Thyroid gland (tissue), 4 donors: ENCODE results near the gene ETS1. TPM values are rescaled to one million over a fixed set of nuclear protein-coding genes. Genes with fewer than 3 reads are reported as not detected.

Experiments used
- DNase-seq, 2 donors: peaks; one replicate each; pipeline ENCODE4 v3.0.0-alpha.2; 2019
- H3K27ac ChIP-seq, 3 donors: fragments of 200-600 bp; sonication (generic); 1 replicate in 2 of 3; 2 replicates in 1 of 3; pipeline ENCODE4 v1.5.1; 2016 to 2019; ENCODE audit warnings: mild to moderate bottlenecking in 1 of 3, moderate library complexity in 1 of 3
- H3K27me3 ChIP-seq: fragments of 200-600 bp; sonication (generic); one replicate; pipeline ENCODE4 v1.5.1; 2019
- H3K36me3 ChIP-seq, 2 donors: fragments of 200-600 bp; sonication (generic); one replicate each; pipeline ENCODE4 v1.5.1; 2016 to 2019
- H3K4me1 ChIP-seq, 2 donors: fragments of 200-600 bp; sonication (generic); one replicate each; pipeline ENCODE4 v1.5.1; 2017 to 2019
- H3K4me3 ChIP-seq, 3 donors: fragments of 200-600 bp; sonication (generic); replicated peaks in 1 of 3; 1 replicate in 2 of 3; 2 replicates in 1 of 3; pipeline ENCODE4 v1.5.1; 2016; ENCODE audit warnings: mild to moderate bottlenecking in 1 of 3
- H3K9me3 ChIP-seq: fragments of 200-600 bp; sonication (generic); one replicate; pipeline ENCODE4 v1.5.1; 2017
- CTCF ChIP-seq, 6 experiments: fragments of 200-600 bp in 3 of 6; fragments of 450-650 bp in 3 of 6; sonication (generic) in 3 of 6; IDR thresholded peaks; one replicate each; pipeline ENCODE4 v1.5.1; 2016 to 2019; ENCODE audit warnings: antibody characterized with exemption in 6 of 6, mild to moderate bottlenecking in 2 of 6, inconsistent platforms in 1 of 6, moderate library complexity in 1 of 6
- POLR2A ChIP-seq, 2 donors: fragments of 450-650 bp; IDR thresholded peaks; one replicate each; pipeline ENCODE4 v1.6.1; 2017; ENCODE audit warnings: antibody characterized with exemption in 2 of 2, mild to moderate bottlenecking in 2 of 2, moderate library complexity in 1 of 2
- WGBS, 2 donors: methylation state at CpG; one replicate each; pipeline ENCODE4 v1.1.5; 2017; 5-methylcytosine and 5-hydroxymethylcytosine counted together
- intact Hi-C: fragments of 100-400 bp; cut with DNase I; formaldehyde crosslinking; loops from one replicate; pipeline ENCODE4 v1.15.1; 2023
- total RNA-seq, 4 donors: library from RNA; depleted of rRNA; stranded (reverse); fragments of >200 nt; gene quantifications; one replicate each; pipeline ENCODE4 v1.2.3, GENCODE V29; 2016

ETS1 gene
- total RNA-seq, 4 donors from 2014 or later, result 38.4 to 79.4 (median 58.4) TPM

- no peak overlapping the region for H3K4me3 ChIP-seq
- TF ChIP-seq CTCF (IDR thresholded peaks at IDR 0.05) (no peak), POLR2A (IDR thresholded peaks at IDR 0.05) (no peak)
- H3K36me3 ChIP-seq, result no peaks in the 10 kb centered on the region
- WGBS, 2 donors, result 84 to 85% methylated on average over 2 of the region's 2 CpGs
- intact Hi-C loops, result no loop called here
- no peak overlapping the region for H3K27ac ChIP-seq
- no peaks in the 10 kb centered on the region for H3K27me3 ChIP-seq
- H3K4me1 ChIP-seq, result no peaks in the 10 kb centered on the region
- no peak for DNase-seq
- H3K9me3 ChIP-seq, result no peaks in the 10 kb centered on the region
These were observed 8.9 kb upstream of the ETS1 start for GRCh38 chr11:128596250-128596649.

GRCh38 chr11:128595775-128596174 lies 8.4 kb upstream of the ETS1 start:
- H3K27me3 ChIP-seq, result no peaks in the 10 kb centered on the region
- no peaks in the 10 kb centered on the region for H3K4me1 ChIP-seq
- no peak for DNase-seq
- WGBS, 2 donors, result 91 to 93% methylated on average over 3 of the region's 3 CpGs
- no peaks in the 10 kb centered on the region for H3K36me3 ChIP-seq
- H3K27ac ChIP-seq, result no peak overlapping the region
- H3K4me3 ChIP-seq, result no peak overlapping the region
- intact Hi-C loops, result no loop called here
- no peaks in the 10 kb centered on the region for H3K9me3 ChIP-seq
- no peak for TF ChIP-seq CTCF (IDR thresholded peaks at IDR 0.05)
- no peak for TF ChIP-seq POLR2A (IDR thresholded peaks at IDR 0.05)

GRCh38 chr11:128595221-128595620 lies 7.9 kb upstream of the ETS1 start:
- no peaks in the 10 kb centered on the region for H3K9me3 ChIP-seq
- H3K4me1 ChIP-seq, result no peaks in the 10 kb centered on the region
- H3K4me3 ChIP-seq, result no peak overlapping the region
- no peak for DNase-seq
- no peaks in the 10 kb centered on the region for H3K27me3 ChIP-seq
- no peaks in the 10 kb centered on the region for H3K36me3 ChIP-seq
- WGBS, 2 donors, result 64 to 69% methylated on average over 3 of the region's 3 CpGs
- H3K27ac ChIP-seq, result no peak overlapping the region
- no peak for TF ChIP-seq CTCF (IDR thresholded peaks at IDR 0.05)
- TF ChIP-seq POLR2A (IDR thresholded peaks at IDR 0.05), result no peak
- intact Hi-C loops, result no loop called here

- no peak for DNase-seq
- TF ChIP-seq CTCF (IDR thresholded peaks at IDR 0.05) (no peak), POLR2A (IDR thresholded peaks at IDR 0.05) (no peak)
- Histone ChIP-seq H3K4me1 (no peaks in the 10 kb centered on the region), H3K27ac (no peak overlapping the region), H3K27me3 (no peaks in the 10 kb centered on the region), H3K36me3 (no peaks in the 10 kb centered on the region), H3K9me3 (no peaks in the 10 kb centered on the region), H3K4me3 (no peak overlapping the region)
- 75 to 78% methylated on average over 1 of the region's 1 CpG for WGBS, 2 donors
- intact Hi-C loops, result no loop called here
These were observed 6.9 kb upstream of the ETS1 start for GRCh38 chr11:128594226-128594625.

GRCh38 chr11:128593281-128593680 lies 5.9 kb upstream of the ETS1 start:
- Histone ChIP-seq H3K4me3 (no peak overlapping the region), H3K4me1 (no peaks in the 10 kb centered on the region), H3K27ac (no peak overlapping the region), H3K9me3 (no peaks in the 10 kb centered on the region), H3K36me3 (no peaks in the 10 kb centered on the region), H3K27me3 (no peaks in the 10 kb centered on the region)
- 69 to 73% methylated on average over 4 of the region's 4 CpGs for WGBS, 2 donors
- no peak for DNase-seq
- intact Hi-C loops, result no loop called here
- no peak for TF ChIP-seq POLR2A (IDR thresholded peaks at IDR 0.05)
- no peak for TF ChIP-seq CTCF (IDR thresholded peaks at IDR 0.05)
